HG03558 (cell line): ENCODE results near the gene RALGAPA1.
"Not testable (repeated sequence)": the region's sequence is repeated elsewhere in the genome, so short reads cannot be mapped to it uniquely, and the experiment has no call there.

Experiments
- ATAC-seq: cut with Tn5 transposase; IDR thresholded peaks from one replicate; pipeline ENCODE4 v1.9.1; 2021; ENCODE audit warnings: moderate number of reproducible peaks; ENCODE audit not compliant: unreplicated experiment; ENCODE audit errors: extremely low read depth

The RALGAPA1 gene

GRCh38 chr14:35822501-35822900, 13.4 kb upstream of the RALGAPA1 start:
- no peak for ATAC-seq

- ATAC-seq: no peak
Observed at GRCh38 chr14:35821564-35822411, 12.7 kb upstream of the RALGAPA1 start.

- no peak for ATAC-seq
Observed at GRCh38 chr14:35819591-35820540, 10.8 kb upstream of the RALGAPA1 start.

GRCh38 chr14:35818346-35819115, 9.4 kb upstream of the RALGAPA1 start:
- ATAC-seq: no peak

- ATAC-seq: peak; percentile 74
Observed at GRCh38 chr14:35814371-35815005, 5.4 kb upstream of the RALGAPA1 start.

- no peak for ATAC-seq
Observed at GRCh38 chr14:35810963-35811362, 1.9 kb upstream of the RALGAPA1 start.

GRCh38 chr14:35809597-35809996, 502 bp upstream of the RALGAPA1 start:
- no peak for ATAC-seq

GRCh38 chr14:35808076-35808637, 938 bp downstream of the RALGAPA1 start:
- no peak for ATAC-seq

GRCh38 chr14:35807131-35807961, 1.7 kb downstream of the RALGAPA1 start:
- ATAC-seq: no peak

- no peak for ATAC-seq
Observed at GRCh38 chr14:35806006-35806907, 2.8 kb downstream of the RALGAPA1 start.

- ATAC-seq: no peak
Observed at GRCh38 chr14:35797796-35798195, 11.3 kb downstream of the RALGAPA1 start.

- ATAC-seq: no peak
Observed at GRCh38 chr14:35789651-35790050, 19.4 kb downstream of the RALGAPA1 start.

- ATAC-seq: no peak
Observed at GRCh38 chr14:35786856-35787255, 22.2 kb downstream of the RALGAPA1 start.

- ATAC-seq: no peak
Observed at GRCh38 chr14:35783699-35784098, 25.4 kb downstream of the RALGAPA1 start.

- ATAC-seq: no peak
Observed at GRCh38 chr14:35779368-35779767, 29.7 kb downstream of the RALGAPA1 start.

GRCh38 chr14:35777550-35777949, 31.5 kb downstream of the RALGAPA1 start:
- ATAC-seq: not testable (repeated sequence)

GRCh38 chr14:35776823-35777222, 32.3 kb downstream of the RALGAPA1 start:
- ATAC-seq: no peak

GRCh38 chr14:35776085-35776484, 33.0 kb downstream of the RALGAPA1 start:
- not testable (repeated sequence) for ATAC-seq
